RWPE2 (cell line): Measurements from ENCODE around the gene VWA3B.

Experiments used
- ATAC-seq: fragments of 200-7000 bp; cut with Tn5 transposase; 3 replicates; pipeline ENCODE4 v1.9.1; 2021; ENCODE audit warnings: low read depth
- DNase-seq: peaks from one replicate; pipeline ENCODE4 v3.0.0-alpha.2; 2020; ENCODE audit warnings: low spot score
- H3K27ac ChIP-seq: fragments of 450-650 bp; 2 replicates; pipeline ENCODE4 v1.5.1; 2017; ENCODE audit warnings: mild to moderate bottlenecking; ENCODE audit not compliant: poor library complexity, severe bottlenecking
- H3K27me3 ChIP-seq: fragments of 250-450 bp; sonication (Bioruptor Pico); 2 replicates; pipeline ENCODE4 v1.5.1; 2021; ENCODE audit warnings: mild to moderate bottlenecking, moderate library complexity; ENCODE audit not compliant: insufficient read depth, poor library complexity, severe bottlenecking
- H3K36me3 ChIP-seq: fragments of 250-450 bp; sonication (Bioruptor Pico); 2 replicates; pipeline ENCODE4 v1.5.1; 2020; ENCODE audit warnings: low read depth, mild to moderate bottlenecking, moderate library complexity
- H3K4me1 ChIP-seq: fragments of 250-450 bp; sonication (Bioruptor Pico); 2 replicates; pipeline ENCODE4 v1.5.1; 2021; ENCODE audit warnings: mild to moderate bottlenecking, moderate library complexity; ENCODE audit not compliant: insufficient read depth, poor library complexity, severe bottlenecking
- H3K4me3 ChIP-seq: fragments of 250-450 bp; sonication (Bioruptor Pico); 2 replicates; pipeline ENCODE4 v1.5.1; 2021; ENCODE audit warnings: mild to moderate bottlenecking, moderate library complexity; ENCODE audit not compliant: severe bottlenecking
- H3K9me3 ChIP-seq: fragments of 250-450 bp; sonication (Bioruptor Pico); 2 replicates; pipeline ENCODE4 v1.5.1; 2021; ENCODE audit warnings: mild to moderate bottlenecking, moderate library complexity; ENCODE audit not compliant: severe bottlenecking
- TF ChIP-seq, protein P1 (sequence below): fragments of 450-650 bp; IDR thresholded peaks from one replicate; pipeline ENCODE4 v1.5.1; 2017; ENCODE audit warnings: mild to moderate bottlenecking, moderate library complexity; ENCODE audit not compliant: poor library complexity, severe bottlenecking

The VWA3B gene

DNA sequence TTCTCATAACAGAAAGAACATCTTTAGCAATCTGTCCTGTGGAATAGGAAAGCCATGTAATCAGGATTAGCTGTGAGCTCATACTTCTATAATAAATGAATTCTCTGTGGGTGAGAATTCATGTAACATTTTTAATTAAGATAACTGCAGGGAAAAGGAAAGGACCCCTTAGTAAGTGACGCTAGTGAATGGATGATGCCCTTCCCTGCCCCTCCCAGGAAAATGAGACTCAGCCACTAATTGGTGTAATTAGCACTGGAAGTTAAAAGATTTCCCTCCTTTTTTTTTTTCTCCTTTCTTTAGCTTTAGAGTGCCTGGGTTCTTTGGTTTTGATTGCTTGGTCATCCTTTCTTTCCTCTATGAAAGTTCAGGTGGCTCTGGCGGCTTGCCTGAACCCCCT, 90.3 kb downstream of the VWA3B start:
- Histone ChIP-seq H3K27ac (no peak overlapping the region), H3K36me3 (no peaks in the 10 kb centered on the region), H3K4me1 (peaks cover 10% of the 10 kb centered on the region), H3K9me3 (no peaks in the 10 kb centered on the region), H3K27me3 (no peaks in the 10 kb centered on the region), H3K4me3 (no peak overlapping the region)
- DNase-seq (no peak), ATAC-seq (no peak)
- TF ChIP-seq, protein P1, sequence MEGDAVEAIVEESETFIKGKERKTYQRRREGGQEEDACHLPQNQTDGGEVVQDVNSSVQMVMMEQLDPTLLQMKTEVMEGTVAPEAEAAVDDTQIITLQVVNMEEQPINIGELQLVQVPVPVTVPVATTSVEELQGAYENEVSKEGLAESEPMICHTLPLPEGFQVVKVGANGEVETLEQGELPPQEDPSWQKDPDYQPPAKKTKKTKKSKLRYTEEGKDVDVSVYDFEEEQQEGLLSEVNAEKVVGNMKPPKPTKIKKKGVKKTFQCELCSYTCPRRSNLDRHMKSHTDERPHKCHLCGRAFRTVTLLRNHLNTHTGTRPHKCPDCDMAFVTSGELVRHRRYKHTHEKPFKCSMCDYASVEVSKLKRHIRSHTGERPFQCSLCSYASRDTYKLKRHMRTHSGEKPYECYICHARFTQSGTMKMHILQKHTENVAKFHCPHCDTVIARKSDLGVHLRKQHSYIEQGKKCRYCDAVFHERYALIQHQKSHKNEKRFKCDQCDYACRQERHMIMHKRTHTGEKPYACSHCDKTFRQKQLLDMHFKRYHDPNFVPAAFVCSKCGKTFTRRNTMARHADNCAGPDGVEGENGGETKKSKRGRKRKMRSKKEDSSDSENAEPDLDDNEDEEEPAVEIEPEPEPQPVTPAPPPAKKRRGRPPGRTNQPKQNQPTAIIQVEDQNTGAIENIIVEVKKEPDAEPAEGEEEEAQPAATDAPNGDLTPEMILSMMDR = no peak

DNA sequence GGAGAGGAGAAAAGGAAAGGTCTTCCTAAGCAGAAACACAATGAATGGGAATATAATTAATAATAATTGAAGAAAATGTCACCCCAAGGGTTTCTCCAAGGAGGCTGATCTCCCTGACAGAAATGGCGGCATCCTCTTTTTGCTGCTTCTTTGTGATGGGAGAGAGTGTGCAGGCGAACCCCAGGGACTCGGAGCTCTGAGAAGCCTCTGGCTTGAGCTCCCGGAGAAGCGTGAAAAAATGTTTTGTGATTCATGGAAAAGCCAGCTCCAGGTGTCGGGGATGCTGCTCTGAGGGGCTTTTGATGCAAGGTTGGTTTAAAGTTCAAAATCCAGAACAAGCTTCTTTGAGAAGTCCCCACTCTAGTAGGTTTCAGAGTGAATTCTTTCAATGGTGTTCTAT, 91.0 kb downstream of the VWA3B start:
- DNase-seq = no peak
- Histone ChIP-seq H3K9me3 (no peaks in the 10 kb centered on the region), H3K4me1 (peaks cover 10% of the 10 kb centered on the region), H3K4me3 (no peak overlapping the region), H3K27me3 (no peaks in the 10 kb centered on the region), H3K36me3 (no peaks in the 10 kb centered on the region), H3K27ac (no peak overlapping the region)
- no peak for ATAC-seq
- TF ChIP-seq, protein P1 = no peak

DNA sequence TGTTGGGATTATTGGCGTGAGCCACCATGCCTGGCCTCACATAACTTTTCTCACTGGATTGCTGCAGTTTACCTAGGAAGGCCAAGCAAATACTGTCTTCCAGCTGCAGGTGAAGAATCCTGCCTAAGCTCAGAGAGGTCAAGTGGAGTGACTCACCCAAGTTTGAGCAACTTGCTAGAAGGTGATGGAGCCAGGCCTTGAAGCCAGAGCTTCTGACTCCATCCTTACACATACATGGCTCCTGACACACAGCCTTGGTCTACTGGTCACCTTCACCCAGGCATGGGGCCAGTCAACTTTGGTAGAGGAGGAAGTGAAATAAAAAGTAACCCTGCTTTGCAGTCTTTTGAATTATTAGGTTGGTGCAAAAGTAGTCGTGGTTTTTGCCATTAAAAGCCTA, 93.5 kb downstream of the VWA3B start:
- H3K27me3 ChIP-seq = no peaks in the 10 kb centered on the region
- ATAC-seq = peak; percentile 47; the same call in 2 of the 3 replicates
- TF ChIP-seq, protein P1 = no peak

DNA sequence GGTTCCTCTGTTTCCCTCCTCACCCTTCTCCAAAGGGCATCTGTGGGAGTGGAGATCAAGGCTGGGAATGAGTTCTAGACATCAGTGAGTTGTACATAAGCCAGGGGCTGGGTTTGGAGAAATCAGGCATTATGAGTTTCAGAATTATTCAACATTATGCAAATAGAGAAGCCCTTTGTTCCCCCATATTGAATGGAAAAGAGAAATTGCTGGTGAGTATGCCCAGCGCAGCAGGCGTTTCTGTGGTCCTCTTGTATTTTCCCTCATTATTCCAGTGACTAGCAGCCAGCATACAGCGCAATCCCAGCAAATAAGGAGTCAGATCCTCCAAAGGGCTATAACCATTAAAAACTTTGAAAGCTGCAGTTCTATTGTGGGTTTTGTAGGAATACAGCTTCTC, 94.4 kb downstream of the VWA3B start:
- no peaks in the 10 kb centered on the region for H3K36me3 ChIP-seq
- H3K9me3 ChIP-seq = no peaks in the 10 kb centered on the region
- H3K27me3 ChIP-seq = no peaks in the 10 kb centered on the region
- DNase-seq (no peak), ATAC-seq (no peak)
- peaks cover 10% of the 10 kb centered on the region for H3K4me1 ChIP-seq
- no peak overlapping the region for H3K4me3 ChIP-seq
- no peak overlapping the region for H3K27ac ChIP-seq
- TF ChIP-seq, protein P1 = no peak

More for the DNA sequence above, 93.5 kb downstream of the VWA3B start:
- no peaks in the 10 kb centered on the region for H3K36me3 ChIP-seq
- H3K27ac ChIP-seq = no peak overlapping the region
- H3K4me3 ChIP-seq = no peak overlapping the region
- no peaks in the 10 kb centered on the region for H3K9me3 ChIP-seq
- DNase-seq = no peak
- H3K4me1 ChIP-seq = peaks cover 10% of the 10 kb centered on the region

DNA sequence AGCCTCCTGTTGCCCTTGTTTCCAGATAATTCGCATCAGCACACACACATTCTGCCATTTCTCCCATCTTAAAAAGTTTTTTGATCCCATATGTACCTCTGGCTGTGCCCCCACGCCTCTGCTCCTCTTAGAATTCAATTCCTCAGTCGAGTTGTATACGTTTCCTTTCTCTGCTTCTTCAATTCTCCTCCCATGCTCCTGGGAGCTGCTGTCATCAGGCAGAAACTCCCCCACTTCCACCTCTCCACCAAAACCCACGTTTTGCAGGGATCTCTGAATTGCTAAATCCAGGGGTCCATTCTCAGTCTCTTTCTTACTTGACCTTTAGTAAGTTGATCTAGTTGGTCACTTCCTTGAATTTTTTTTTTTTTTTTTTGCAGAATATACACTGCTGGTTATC, 98.8 kb downstream of the VWA3B start:
- TF ChIP-seq, protein P1 = no peak
- Histone ChIP-seq H3K27ac (no peak overlapping the region), H3K36me3 (no peaks in the 10 kb centered on the region), H3K27me3 (no peaks in the 10 kb centered on the region), H3K4me1 (peaks cover 3% of the 10 kb centered on the region), H3K9me3 (no peaks in the 10 kb centered on the region), H3K4me3 (no peak overlapping the region)
- no peak for DNase-seq
- no peak for ATAC-seq
